ENCODE measurements around the gene EXD3.
"Not testable (repeated sequence)": the region's sequence is repeated elsewhere in the genome, so short reads cannot be mapped to it uniquely, and the experiment has no call there.

Gene EXD3

GRCh38 chr9:137426018-137426681 is 3.2 kb upstream of the EXD3 start:
- DNase-seq (ENCODE audit: low spot score in 2 of 2) (no peak), ATAC-seq (ENCODE audit: low read depth) (no peak)
- Mint-ChIP-seq H3K4me1 (peaks cover 11% of the 10 kb centered on the region), H3K27ac (no peak overlapping the region), H3K4me3 (no peak overlapping the region), H3K9me3 (no peaks in the 10 kb centered on the region), H3K27me3 (peaks cover 1% of the 10 kb centered on the region), H3K36me3 (no peaks in the 10 kb centered on the region)

GRCh38 chr9:137423514-137424291 is 741 bp upstream of the EXD3 start:
- DNase-seq (ENCODE audit: low spot score in 2 of 2) = peak in 1 of 2 donors; percentile 15
- peak; percentile 54 for ATAC-seq (ENCODE audit: low read depth)
- Mint-ChIP-seq H3K27me3 (no peaks in the 10 kb centered on the region), H3K4me1 (peaks cover 6% of the 10 kb centered on the region), H3K4me3 (peak overlapping the region; percentile 65), H3K27ac (peak overlapping the region; percentile 74), H3K9me3 (no peaks in the 10 kb centered on the region), H3K36me3 (no peaks in the 10 kb centered on the region)

- ATAC-seq (ENCODE audit: low read depth) (no peak), DNase-seq (ENCODE audit: low spot score in 2 of 2) (no peak)
- H3K9me3 Mint-ChIP-seq = no peaks in the 10 kb centered on the region
- H3K27ac Mint-ChIP-seq = no peak overlapping the region
- H3K4me1 Mint-ChIP-seq = peaks cover 6% of the 10 kb centered on the region
- H3K4me3 Mint-ChIP-seq = peak overlapping the region; percentile 79
- no peaks in the 10 kb centered on the region for H3K36me3 Mint-ChIP-seq
- no peaks in the 10 kb centered on the region for H3K27me3 Mint-ChIP-seq
These were observed 941 bp downstream of the EXD3 start for GRCh38 chr9:137421838-137422603.

GRCh38 chr9:137417161-137418021 is 5.6 kb downstream of the EXD3 start:
- Mint-ChIP-seq H3K27me3 (no peaks in the 10 kb centered on the region), H3K4me3 (peak overlapping the region; percentile 57), H3K36me3 (no peaks in the 10 kb centered on the region), H3K4me1 (peaks cover 8% of the 10 kb centered on the region), H3K9me3 (no peaks in the 10 kb centered on the region), H3K27ac (no peak overlapping the region)
- ATAC-seq (ENCODE audit: low read depth) (no peak), DNase-seq (ENCODE audit: low spot score in 2 of 2) (no peak)

- ATAC-seq (ENCODE audit: low read depth) (no peak), DNase-seq (ENCODE audit: low spot score in 2 of 2) (no peak)
- Mint-ChIP-seq H3K4me3 (no peak overlapping the region), H3K36me3 (no peaks in the 10 kb centered on the region), H3K27me3 (no peaks in the 10 kb centered on the region), H3K27ac (no peak overlapping the region), H3K4me1 (peaks cover 8% of the 10 kb centered on the region), H3K9me3 (no peaks in the 10 kb centered on the region)
These were observed 6.3 kb downstream of the EXD3 start for GRCh38 chr9:137416563-137417151.

GRCh38 chr9:137416006-137416562 is 6.9 kb downstream of the EXD3 start:
- peaks cover 8% of the 10 kb centered on the region for H3K4me1 Mint-ChIP-seq
- no peak overlapping the region for H3K4me3 Mint-ChIP-seq
- H3K27ac Mint-ChIP-seq = no peak overlapping the region
- no peaks in the 10 kb centered on the region for H3K27me3 Mint-ChIP-seq
- ATAC-seq (ENCODE audit: low read depth) (no peak), DNase-seq (ENCODE audit: low spot score in 2 of 2) (no peak)
- H3K9me3 Mint-ChIP-seq = no peaks in the 10 kb centered on the region
- no peaks in the 10 kb centered on the region for H3K36me3 Mint-ChIP-seq

GRCh38 chr9:137415451-137415850 is 7.5 kb downstream of the EXD3 start:
- DNase-seq (ENCODE audit: low spot score in 2 of 2) = no peak
- Mint-ChIP-seq H3K4me3 (no peak overlapping the region), H3K9me3 (no peaks in the 10 kb centered on the region), H3K36me3 (no peaks in the 10 kb centered on the region), H3K27ac (no peak overlapping the region), H3K4me1 (peaks cover 8% of the 10 kb centered on the region), H3K27me3 (no peaks in the 10 kb centered on the region)
- ATAC-seq (ENCODE audit: low read depth) = no peak

- H3K4me1 Mint-ChIP-seq = peaks cover 12% of the 10 kb centered on the region
- peaks cover 3% of the 10 kb centered on the region for H3K36me3 Mint-ChIP-seq
- no peak for DNase-seq (ENCODE audit: low spot score in 2 of 2)
- H3K27ac Mint-ChIP-seq = no peak overlapping the region
- ATAC-seq (ENCODE audit: low read depth) = no peak
- peaks cover 4% of the 10 kb centered on the region for H3K27me3 Mint-ChIP-seq
- no peak overlapping the region for H3K4me3 Mint-ChIP-seq
- H3K9me3 Mint-ChIP-seq = no peaks in the 10 kb centered on the region
These were observed 10.5 kb downstream of the EXD3 start for GRCh38 chr9:137412431-137412830.

GRCh38 chr9:137411645-137412380 is 11.1 kb downstream of the EXD3 start:
- H3K4me3 Mint-ChIP-seq = peak overlapping the region; percentile 21
- DNase-seq (ENCODE audit: low spot score in 2 of 2) (no peak), ATAC-seq (ENCODE audit: low read depth) (peak; percentile 25)
- peaks cover 3% of the 10 kb centered on the region for H3K36me3 Mint-ChIP-seq
- no peak overlapping the region for H3K27ac Mint-ChIP-seq
- peaks cover 4% of the 10 kb centered on the region for H3K27me3 Mint-ChIP-seq
- no peaks in the 10 kb centered on the region for H3K9me3 Mint-ChIP-seq
- peaks cover 12% of the 10 kb centered on the region for H3K4me1 Mint-ChIP-seq

GRCh38 chr9:137411260-137411644 is 11.7 kb downstream of the EXD3 start:
- H3K9me3 Mint-ChIP-seq = no peaks in the 10 kb centered on the region
- ATAC-seq (ENCODE audit: low read depth) (no peak), DNase-seq (ENCODE audit: low spot score in 2 of 2) (no peak)
- peaks cover 4% of the 10 kb centered on the region for H3K27me3 Mint-ChIP-seq
- no peak overlapping the region for H3K4me3 Mint-ChIP-seq
- peaks cover 12% of the 10 kb centered on the region for H3K4me1 Mint-ChIP-seq
- no peak overlapping the region for H3K27ac Mint-ChIP-seq
- H3K36me3 Mint-ChIP-seq = peaks cover 3% of the 10 kb centered on the region

- no peaks in the 10 kb centered on the region for H3K9me3 Mint-ChIP-seq
- H3K36me3 Mint-ChIP-seq = peaks cover 3% of the 10 kb centered on the region
- H3K27me3 Mint-ChIP-seq = peaks cover 4% of the 10 kb centered on the region
- no peak overlapping the region for H3K27ac Mint-ChIP-seq
- no peak for DNase-seq (ENCODE audit: low spot score in 2 of 2)
- H3K4me3 Mint-ChIP-seq = no peak overlapping the region
- peaks cover 12% of the 10 kb centered on the region for H3K4me1 Mint-ChIP-seq
- no peak for ATAC-seq (ENCODE audit: low read depth)
These were observed 12.1 kb downstream of the EXD3 start for GRCh38 chr9:137410891-137411249.

GRCh38 chr9:137410236-137410890 is 12.6 kb downstream of the EXD3 start:
- not testable (repeated sequence) for ATAC-seq (ENCODE audit: low read depth); H3K27me3 Mint-ChIP-seq; H3K9me3 Mint-ChIP-seq; DNase-seq (ENCODE audit: low spot score in 2 of 2); H3K27ac Mint-ChIP-seq; H3K4me3 Mint-ChIP-seq; H3K36me3 Mint-ChIP-seq
- H3K4me1 Mint-ChIP-seq = peaks cover 12% of the 10 kb centered on the region

All from memory B cell (primary cell).